HG03175 (cell line): ENCODE results near the gene CAMK2B.

Experiments
- ATAC-seq: cut with Tn5 transposase; IDR thresholded peaks from one replicate; pipeline ENCODE4 v1.9.1; 2021; ENCODE audit warnings: mild to moderate bottlenecking, moderate library complexity; ENCODE audit not compliant: unreplicated experiment

CAMK2B gene

DNA sequence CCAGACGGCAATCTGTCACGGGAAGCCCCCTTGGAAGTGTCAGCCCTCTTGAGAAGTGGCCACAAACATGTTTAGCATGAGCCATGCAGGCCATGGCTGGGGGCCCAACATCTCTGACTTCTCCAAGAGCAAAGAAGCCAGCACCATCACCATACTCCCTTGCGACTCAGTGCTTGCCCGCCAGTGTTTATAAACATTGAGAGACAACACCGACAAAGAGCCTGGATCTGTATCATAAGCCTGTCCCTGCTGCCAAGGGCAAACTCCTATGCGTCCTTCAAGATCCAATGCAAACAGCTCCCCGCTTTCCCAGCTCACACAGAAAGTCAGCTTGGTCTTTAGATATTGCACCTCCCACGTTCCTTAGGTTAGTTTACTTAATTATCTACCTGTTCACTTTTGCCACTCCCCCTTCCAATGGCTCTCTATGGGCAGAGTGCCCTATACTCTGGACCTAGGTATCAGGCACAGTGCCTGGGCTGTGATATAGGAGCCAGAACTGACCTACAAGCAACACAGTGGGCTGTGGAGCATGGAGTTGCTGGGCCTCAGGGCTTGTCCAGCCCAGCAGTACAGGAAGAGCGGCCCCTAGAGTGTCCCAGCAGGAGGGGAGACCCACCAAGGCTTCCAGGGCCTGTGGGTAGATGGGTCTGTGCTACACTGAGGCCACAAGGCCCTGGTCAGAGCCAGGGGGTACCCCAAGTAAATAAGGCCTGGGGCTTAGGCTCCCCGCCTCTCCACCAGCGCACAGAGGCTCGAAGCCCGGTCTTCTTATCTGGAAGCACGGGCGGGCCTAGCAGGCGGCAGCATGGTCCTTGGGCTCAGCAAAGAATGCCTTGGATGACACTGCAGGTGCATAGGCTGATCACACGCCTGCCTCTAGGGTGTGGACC is 37.7 kb downstream of the CAMK2B start:
- no peak for ATAC-seq

DNA sequence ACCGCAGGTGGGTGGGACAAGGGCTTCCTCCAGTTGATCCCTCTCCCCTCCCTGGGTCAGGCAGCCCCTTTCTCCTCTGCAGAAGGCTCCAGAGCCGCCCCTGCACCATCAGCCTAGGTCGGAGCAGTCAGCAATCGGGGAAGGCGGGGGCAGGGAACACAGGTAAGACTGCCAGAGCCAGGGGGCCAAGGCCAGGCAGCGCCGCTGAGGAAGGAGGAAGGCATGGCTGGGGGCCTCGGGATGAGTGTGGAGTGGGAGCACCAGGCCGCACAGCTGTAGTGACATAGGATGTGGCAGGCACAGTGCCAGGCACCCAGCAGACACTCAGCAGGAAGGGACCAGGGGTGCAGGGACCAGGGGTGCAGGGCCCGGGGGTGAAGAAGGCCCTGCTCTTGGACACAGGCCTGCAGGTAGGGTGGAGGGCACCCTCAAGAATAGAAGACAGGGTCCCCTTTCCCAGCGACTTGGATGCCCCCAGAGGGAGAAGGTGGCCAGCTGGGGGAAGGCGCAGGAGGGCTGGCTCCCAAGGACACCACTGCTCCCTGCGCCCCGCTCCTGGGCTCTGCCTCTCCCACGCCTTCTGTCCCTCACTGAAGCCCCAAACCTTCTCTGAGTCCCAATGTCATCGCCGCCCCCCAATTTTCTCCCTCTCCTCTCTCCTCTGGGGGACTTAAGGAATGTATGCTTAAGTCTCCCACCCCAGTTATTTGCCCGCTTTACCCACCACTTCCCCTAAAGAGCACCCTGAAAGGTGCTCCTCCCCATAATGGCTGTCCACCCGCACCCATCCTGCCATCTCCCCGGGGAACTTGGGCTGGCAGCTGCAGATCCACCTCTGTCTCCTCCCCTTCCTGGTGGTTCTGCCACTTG is 38.5 kb downstream of the CAMK2B start:
- ATAC-seq: no peak

DNA sequence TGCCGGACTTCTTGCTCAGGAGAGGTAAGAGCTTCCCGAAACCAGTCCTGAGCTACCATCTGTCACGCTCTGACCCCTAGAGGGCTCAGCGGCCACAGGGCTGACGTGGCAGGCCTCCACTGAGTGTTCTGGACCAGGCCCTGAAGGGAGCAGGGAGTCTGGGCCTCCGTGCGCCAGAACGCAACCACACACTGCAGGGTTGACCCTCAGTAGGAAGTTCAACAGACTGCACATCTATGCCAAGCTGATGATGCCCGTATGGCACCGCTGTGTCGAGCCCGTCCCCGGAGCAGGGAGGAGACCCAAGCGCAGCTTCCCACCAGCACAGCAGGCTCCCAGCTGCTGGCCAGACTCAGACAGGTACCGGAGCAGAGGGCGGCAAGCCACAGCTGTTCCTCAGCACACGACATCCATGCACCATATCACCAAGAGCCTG is 39.2 kb downstream of the CAMK2B start:
- no peak for ATAC-seq

DNA sequence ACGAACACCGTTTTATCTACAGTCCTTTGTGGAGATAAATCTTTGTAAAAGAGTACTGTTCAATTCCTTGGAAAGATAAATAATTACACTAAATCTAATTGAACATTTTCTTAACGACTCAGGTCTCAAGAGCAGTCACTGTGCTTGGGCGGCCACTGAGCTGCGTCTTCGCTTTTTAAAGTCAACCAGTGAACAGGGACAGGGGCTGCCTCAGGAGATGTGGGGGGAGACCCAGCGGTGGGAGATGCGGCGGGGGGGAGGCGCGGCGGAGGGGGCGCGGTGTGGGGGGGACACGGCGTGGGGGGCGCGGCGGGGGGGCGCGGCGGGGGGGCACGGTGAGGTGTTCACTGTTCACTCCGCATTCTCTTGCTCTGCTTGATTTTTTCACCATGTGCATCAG is 39.8 kb downstream of the CAMK2B start:
- no peak for ATAC-seq

DNA sequence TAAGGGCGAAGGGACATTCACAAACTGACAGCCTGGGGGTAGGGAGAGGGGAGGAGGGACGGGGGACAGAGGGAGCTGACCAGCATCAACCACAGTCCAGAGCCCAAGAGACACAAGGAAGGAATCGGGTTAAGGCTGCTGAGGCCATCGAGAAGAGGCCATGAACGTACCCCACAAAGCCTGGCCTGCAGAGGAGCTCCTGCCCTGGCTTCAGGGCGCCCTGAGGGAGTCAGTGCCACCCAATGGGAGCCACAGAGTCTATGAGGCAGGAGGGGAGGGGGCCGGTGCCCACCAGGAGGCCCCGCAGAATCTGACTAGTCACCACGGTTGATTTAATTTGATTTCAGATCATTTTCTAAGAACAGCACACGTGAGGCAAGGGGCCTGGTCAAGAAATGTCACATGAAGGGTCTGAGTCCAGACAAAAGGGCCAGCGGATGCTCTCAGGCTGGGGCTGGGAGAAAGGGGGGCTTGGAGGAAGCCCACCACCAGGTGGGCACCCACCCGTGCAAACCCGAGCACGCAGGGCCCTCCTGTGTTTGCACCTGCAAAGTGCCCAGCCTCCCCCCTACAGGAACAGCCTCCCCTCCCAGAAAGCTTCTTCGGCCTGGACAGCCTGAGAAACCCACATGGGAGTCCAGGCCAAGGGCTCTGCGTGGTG is 40.4 kb downstream of the CAMK2B start:
- no peak for ATAC-seq

GRCh38 chr7:44284216-44284615 is 41.2 kb downstream of the CAMK2B start:
- no peak for ATAC-seq

GRCh38 chr7:44283381-44284211 is 41.8 kb downstream of the CAMK2B start:
- ATAC-seq: no peak

DNA sequence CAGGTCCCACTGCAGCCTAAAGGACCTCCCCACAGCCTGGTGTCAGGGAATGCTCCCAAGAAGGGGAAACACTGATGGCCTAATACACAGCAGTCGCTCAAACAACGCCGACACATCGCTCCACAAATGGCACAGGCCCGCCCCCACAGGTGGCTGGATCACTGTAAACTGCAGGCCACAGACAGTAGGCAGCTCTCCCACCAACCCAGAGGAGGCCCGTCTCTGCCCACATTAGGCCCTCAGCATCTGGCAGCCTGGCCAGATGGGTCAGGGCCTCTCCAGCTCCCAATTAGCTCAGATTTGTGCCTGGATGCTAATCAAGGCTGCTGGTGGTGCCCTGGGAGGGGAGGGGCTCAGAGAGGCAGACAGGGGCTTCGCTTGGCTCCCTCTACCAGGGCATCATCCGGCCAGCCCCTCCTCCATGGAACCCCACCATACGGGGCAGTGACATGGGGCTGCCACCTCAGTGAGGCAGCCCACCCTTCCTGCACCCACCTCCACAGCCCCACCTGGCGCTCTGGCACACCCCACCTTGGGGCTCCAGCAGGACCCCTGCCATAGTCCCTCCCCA is 42.7 kb downstream of the CAMK2B start:
- ATAC-seq: no peak

DNA sequence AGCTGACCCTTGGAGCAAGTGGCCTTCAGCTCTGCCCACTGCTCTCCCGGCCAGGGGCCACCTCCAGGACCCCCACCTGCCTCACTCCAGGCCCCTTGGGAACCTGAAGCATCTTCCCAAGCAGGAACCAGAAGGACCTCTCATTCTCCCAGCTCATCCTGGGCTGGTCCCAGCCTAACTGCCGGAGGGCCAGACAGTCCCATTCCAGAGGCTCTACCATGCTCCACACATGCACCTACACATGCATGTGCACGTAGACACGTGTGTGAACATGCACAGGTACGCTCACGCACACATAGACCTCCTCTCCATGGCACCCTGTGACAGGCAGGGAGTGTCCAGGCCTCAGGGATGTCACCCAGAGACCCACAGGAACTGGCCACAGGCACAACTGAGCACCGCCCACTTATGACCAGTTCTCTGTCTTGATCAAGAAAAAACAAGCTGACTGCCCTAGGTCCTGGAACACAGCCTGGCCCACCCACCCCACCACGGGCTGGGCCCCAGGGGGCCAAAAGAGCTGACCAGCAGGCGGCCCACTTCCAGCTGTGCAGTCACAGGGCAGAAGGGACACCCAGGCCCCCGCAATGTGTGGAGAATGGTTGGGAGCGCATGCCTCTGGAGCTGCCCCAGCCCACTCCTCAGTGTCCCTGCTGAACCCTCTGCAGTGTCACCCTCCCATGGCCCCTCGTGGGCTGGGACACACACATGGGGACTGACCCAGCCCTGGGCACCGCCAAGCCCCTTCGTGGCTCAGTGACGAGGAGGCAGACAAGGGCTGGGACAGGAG is 43.4 kb downstream of the CAMK2B start:
- ATAC-seq: no peak

- no peak for ATAC-seq
Measured at GRCh38 chr7:44280993-44281721, 44.2 kb downstream of the CAMK2B start.

- no peak for ATAC-seq
Measured at GRCh38 chr7:44280636-44280992, 44.8 kb downstream of the CAMK2B start.

DNA sequence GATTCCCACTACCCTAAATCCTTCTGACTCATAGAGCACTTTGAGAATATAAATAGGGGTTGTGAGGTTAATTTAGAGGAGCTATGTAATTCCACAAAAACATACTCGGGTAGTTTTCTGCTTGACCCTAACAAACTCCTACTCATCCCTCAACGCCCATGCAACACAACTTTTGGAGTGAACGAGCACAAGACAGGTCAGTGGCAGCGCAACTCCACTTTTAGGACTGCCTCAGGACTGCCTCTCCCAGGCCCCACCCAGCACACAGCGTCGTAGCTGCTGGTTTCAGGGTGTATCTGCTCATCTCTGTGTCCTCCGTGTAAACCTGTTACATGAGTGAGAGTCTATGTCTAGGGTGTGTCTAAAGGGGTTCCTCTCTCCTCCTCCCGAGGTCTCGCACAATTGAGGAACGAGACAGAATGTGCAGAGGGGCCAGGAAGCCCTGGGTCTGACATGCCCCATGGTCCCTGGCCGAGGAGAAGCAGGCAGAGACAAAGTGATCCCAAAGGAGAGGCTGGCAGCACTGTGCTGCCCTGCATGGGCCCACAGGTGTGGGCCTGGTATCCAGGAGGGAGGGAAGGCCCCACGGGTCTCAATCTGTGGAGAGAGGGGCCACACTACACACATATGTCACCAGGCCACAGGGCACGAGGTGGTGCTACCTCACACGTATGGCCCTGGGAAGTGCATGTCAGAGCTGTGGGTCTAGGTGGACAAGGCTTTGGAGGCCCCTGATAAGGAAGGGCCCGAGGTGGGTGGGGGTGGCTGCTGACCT is 45.5 kb downstream of the CAMK2B start:
- ATAC-seq: no peak

- ATAC-seq: no peak
Measured at GRCh38 chr7:44279286-44279685, 46.1 kb downstream of the CAMK2B start.

DNA sequence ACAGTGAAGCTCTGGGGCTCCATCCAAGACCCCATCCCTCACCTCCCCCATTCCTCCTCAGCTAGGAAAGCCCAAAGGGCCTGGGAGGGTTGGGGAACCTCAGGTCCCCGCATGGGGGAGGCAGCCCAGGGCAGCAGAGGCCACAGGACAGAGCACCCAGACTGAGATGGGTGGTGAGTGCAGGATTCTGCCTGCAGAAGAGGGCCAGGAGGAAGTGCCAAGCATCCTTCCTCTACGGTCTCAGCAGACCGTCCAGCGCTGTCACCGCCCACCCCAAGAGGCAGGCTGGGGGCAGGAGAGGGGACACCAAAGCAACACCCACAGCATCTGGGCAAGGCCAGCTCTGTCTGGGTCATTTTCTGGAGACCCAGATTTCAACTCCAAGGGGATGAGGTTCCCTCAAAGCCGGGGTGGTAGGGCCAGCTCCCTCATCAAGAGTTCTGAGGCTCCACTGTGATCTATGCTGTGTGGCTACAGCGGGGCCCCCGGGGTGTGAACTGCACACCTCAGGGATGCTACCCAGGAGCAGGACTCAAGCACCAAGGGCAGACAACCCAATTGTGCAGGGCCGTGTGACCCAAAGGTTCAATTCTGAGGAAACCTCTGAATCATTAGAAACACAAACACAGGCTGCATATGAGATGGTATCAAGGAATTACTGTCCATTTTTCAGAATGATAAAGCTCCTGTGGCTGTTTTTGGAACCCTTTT is 46.8 kb downstream of the CAMK2B start:
- ATAC-seq: no peak

- no peak for ATAC-seq
Measured at GRCh38 chr7:44277851-44278250, 47.5 kb downstream of the CAMK2B start.

DNA sequence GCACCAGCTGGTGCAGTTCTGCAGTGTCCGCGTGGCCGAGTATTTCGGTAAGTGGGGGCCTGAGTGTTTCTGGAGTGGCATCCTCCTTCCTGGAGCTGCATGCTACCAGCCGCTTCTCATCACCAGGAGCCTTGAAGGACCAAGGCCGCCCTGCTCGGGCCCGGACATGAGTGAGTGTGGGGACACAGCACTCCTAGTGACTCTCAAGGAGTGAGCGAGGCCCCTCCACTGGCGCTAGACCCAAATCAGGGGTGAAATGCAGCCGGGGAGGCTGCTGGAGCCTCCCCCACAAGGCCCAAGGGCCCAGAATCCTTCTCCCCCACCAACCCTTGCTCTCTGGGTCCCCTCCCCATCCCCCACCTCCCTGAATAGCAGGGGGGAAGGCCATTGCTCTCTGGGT is 48.0 kb downstream of the CAMK2B start:
- ATAC-seq: no peak

- no peak for ATAC-seq
Measured at GRCh38 chr7:44276571-44277221, 48.7 kb downstream of the CAMK2B start.
